HepG2 (cell line): ENCODE results near the gene RAB42. TPM values are rescaled to one million over a fixed set of nuclear protein-coding genes. Genes with fewer than 3 reads are reported as not detected.

Experiments used
- ATAC-seq: fragments of 200-7000 bp; cut with Tn5 transposase; 3 replicates; pipeline ENCODE4 v1.9.1; 2020; ENCODE audit warnings: mild to moderate bottlenecking, moderate library complexity
- BruUV-seq: library from RNA; stranded (reverse); fragments of 400-500 nt; replicated peaks from 2 replicates; lab custom pipeline; 2021; lab: Mats Ljungman, UMichigan
- CTCF ChIA-PET: fragments of 300-600 bp; formaldehyde crosslinking; extraction: SDS; loops from one replicate; lab custom pipeline; 2021; ENCODE audit warnings: low total read pairs, inconsistent platforms, low intra/inter-chr PET ratio; lab: Yijun Ruan, JAX
- POLR2A ChIA-PET: fragments of 350-600 bp; sonication (Branson Sonifier 250); formaldehyde crosslinking; loops from one replicate; lab custom pipeline; 2020; ENCODE audit warnings: antibody characterized with exemption, inconsistent platforms; lab: Yijun Ruan, JAX
- DNase-seq: peaks from one replicate; pipeline ENCODE4 v3.0.0-alpha.2; 2015; ENCODE audit warnings: low spot score
- FAIRE-seq: peaks from 3 replicates; lab custom pipeline; 2011; peaks lifted over from hg19 to GRCh38; lab: Jason Lieb, UNC
- H2AFZ ChIP-seq: one replicate; pipeline ENCODE4 v1.6.1; 2011; ENCODE audit warnings: low read length, inconsistent platforms
- H3K27ac ChIP-seq: fragments of 300-600 bp; 3 replicates; pipeline ENCODE4 v1.8.0; 2011; ENCODE audit warnings: mixed run types, mild to moderate bottlenecking, mixed read lengths, low read length, inconsistent platforms; ENCODE audit not compliant: insufficient read depth; ENCODE audit errors: extremely low read length
- H3K27me3 ChIP-seq, 2 experiments: fragments of 200-600 bp in 1 of 2; 2 replicates in 1 of 2; 3 replicates in 1 of 2; pipeline versions ENCODE4 v1.6.0 to v1.8.0; 2011; ENCODE audit warnings: low read length in 2 of 2, mild to moderate bottlenecking in 2 of 2, moderate library complexity in 2 of 2, inconsistent platforms in 1 of 2; ENCODE audit not compliant: insufficient read depth in 2 of 2, control insufficient read depth in 1 of 2
- H3K36me3 ChIP-seq, 2 experiments: fragments of 200-600 bp in 1 of 2; replicated peaks in 1 of 2; 2 replicates in 1 of 2; 3 replicates in 1 of 2; pipeline versions ENCODE4 v1.5.1 to v1.8.0; 2011; ENCODE audit warnings: low read length in 2 of 2, inconsistent platforms in 1 of 2; ENCODE audit not compliant: insufficient read depth in 2 of 2, control insufficient read depth in 1 of 2
- H3K4me1 ChIP-seq: 2 replicates; pipeline ENCODE4 v1.5.1; 2012; ENCODE audit warnings: low read length, inconsistent platforms; ENCODE audit not compliant: insufficient read depth
- H3K4me2 ChIP-seq: 2 replicates; pipeline ENCODE4 v1.6.0; 2011; ENCODE audit warnings: low read depth, low read length, inconsistent platforms
- H3K4me3 ChIP-seq, 3 experiments: fragments of 200-600 bp in 1 of 3; sonication (generic), shearing (Covaris generic) in 1 of 3; replicated peaks in 1 of 3; 2 replicates each; pipeline ENCODE4 v1.5.1; 2011 to 2016; ENCODE audit warnings: low read length in 3 of 3, inconsistent platforms in 2 of 3, low read depth in 2 of 3, mild to moderate bottlenecking in 2 of 3, control low read depth in 1 of 3, mixed read lengths in 1 of 3; ENCODE audit not compliant: insufficient read depth in 1 of 3
- H3K79me2 ChIP-seq: one replicate; pipeline ENCODE4 v1.6.1; 2011; ENCODE audit warnings: low read length, inconsistent platforms; ENCODE audit not compliant: insufficient read depth
- H3K9ac ChIP-seq: 2 replicates; pipeline ENCODE4 v1.6.0; 2011; ENCODE audit warnings: mild to moderate bottlenecking, low read depth, low read length, inconsistent platforms; ENCODE audit not compliant: insufficient read depth
- H3K9me3 ChIP-seq: 2 replicates; pipeline ENCODE4 v1.5.1; 2012; ENCODE audit warnings: mild to moderate bottlenecking, low read length
- H4K20me1 ChIP-seq: 2 replicates; pipeline ENCODE4 v1.6.0; 2011; ENCODE audit warnings: inconsistent platforms, mild to moderate bottlenecking, low read length, moderate library complexity; ENCODE audit not compliant: insufficient read depth
- ETV5 ChIP-seq: IDR thresholded peaks from 2 replicates; pipeline ENCODE4 v1.6.1; 2018; ENCODE audit warnings: missing biosample characterization, missing genetic modification reagents, inconsistent platforms, borderline replicate concordance
- GATA4 ChIP-seq: sonication (generic); IDR thresholded peaks from 2 replicates; pipeline ENCODE4 v1.6.1; 2016; ENCODE audit warnings: antibody characterized with exemption, low read depth, borderline replicate concordance
- KLF16 ChIP-seq, 2 experiments: sonication (generic) in 1 of 2; formaldehyde crosslinking in 1 of 2; IDR thresholded peaks; 2 replicates each; pipeline versions ENCODE4 v1.6.1 to v1.8.0; 2016 to 2023; ENCODE audit warnings: missing genetic modification reagents in 2 of 2, missing compliant biosample characterization in 1 of 2
- MAFG ChIP-seq: sonication (generic); formaldehyde crosslinking; IDR thresholded peaks from 2 replicates; pipeline ENCODE4 v1.5.1; 2020; ENCODE audit warnings: mild to moderate bottlenecking, missing genetic modification reagents
- PRMT3 ChIP-seq: sonication (generic); formaldehyde crosslinking; IDR thresholded peaks from 2 replicates; pipeline ENCODE4 v1.8.1; 2022; ENCODE audit warnings: low read depth, mild to moderate bottlenecking, moderate library complexity, missing genetic modification reagents, borderline replicate concordance
- RELA ChIP-seq: sonication (generic); formaldehyde crosslinking; IDR thresholded peaks from 2 replicates; pipeline ENCODE4 v1.4.0; 2020; ENCODE audit warnings: missing genetic modification reagents
- SALL1 ChIP-seq: sonication (generic); formaldehyde crosslinking; IDR thresholded peaks from 2 replicates; pipeline ENCODE4 v1.8.0; 2022; ENCODE audit warnings: mild to moderate bottlenecking, missing genetic modification reagents
- ZNF354B ChIP-seq: sonication (generic); formaldehyde crosslinking; IDR thresholded peaks from 2 replicates; pipeline ENCODE4 v1.8.0; 2022; ENCODE audit warnings: mild to moderate bottlenecking, missing genetic modification reagents
- ZNF546 ChIP-seq: sonication (generic); formaldehyde crosslinking; conservative IDR thresholded peaks from 2 replicates; pipeline ENCODE4 v1.8.1; 2023; ENCODE audit warnings: mild to moderate bottlenecking, missing genetic modification reagents
- WGBS: methylation state at CpG from one replicate; pipeline ENCODE4 v1.1.6; 2017; ENCODE audit warnings: low lambda C conversion rate; 5-methylcytosine and 5-hydroxymethylcytosine counted together
- in situ Hi-C: cut with HindIII; loops from 2 replicates; pipeline ENCODE4 v1.10.0; 2017; ENCODE audit warnings: low pct_unique_long_range_greater_than_20kb; ENCODE audit not compliant: extremely low pct_ligation_motif_present
- intact Hi-C: fragments of 100-400 bp; cut with micrococcal nuclease; formaldehyde crosslinking; loops from one replicate; pipeline ENCODE4 v1.10.0; 2022; ENCODE audit not compliant: unreplicated experiment
- polyA plus RNA-seq, 8 experiments: library from polyadenylated mRNA; depleted of rRNA in 3 of 8; stranded (reverse) in 7 of 8; unstranded in 1 of 8; fragments of >200 nt; fragmentation: Illumina TruSeq in 4 of 8; extraction: Trizol in 4 of 8; gene quantifications; 2 replicates each; pipeline versions ENCODE4 v1.2.1 to v1.2.3, GENCODE V29; 2011 to 2016; ENCODE audit warnings: low read depth in 4 of 8, missing spikeins in 1 of 8, mixed read lengths in 1 of 8; ENCODE audit not compliant: insufficient read depth in 1 of 8
- total RNA-seq, 5 experiments: library from RNA; depleted of rRNA; stranded (reverse); fragments of >200 nt; fragmentation: Illumina TruSeq; extraction: Trizol; gene quantifications; 2 replicates each; pipeline ENCODE4 v1.2.3, GENCODE V29; 2016; ENCODE audit warnings: low read depth in 1 of 5
- TF ChIP-seq, protein P1 (sequence below): sonication (generic); formaldehyde crosslinking; IDR thresholded peaks from 2 replicates; pipeline ENCODE4 v1.5.1; 2020; ENCODE audit warnings: missing genetic modification reagents, mild to moderate bottlenecking, borderline replicate concordance
- TF ChIP-seq, protein P2 (sequence below): sonication (generic); formaldehyde crosslinking; IDR thresholded peaks from 2 replicates; pipeline ENCODE4 v1.4.0; 2020; ENCODE audit warnings: missing genetic modification reagents
- TF ChIP-seq, protein P3 (sequence below): sonication (generic); formaldehyde crosslinking; IDR thresholded peaks from 2 replicates; pipeline ENCODE4 v1.4.0; 2020; ENCODE audit warnings: low read depth, mild to moderate bottlenecking, missing genetic modification reagents
- TF ChIP-seq, protein P4 (sequence below): sonication (generic); formaldehyde crosslinking; conservative IDR thresholded peaks from 2 replicates; pipeline ENCODE4 v1.8.0; 2022; ENCODE audit warnings: mild to moderate bottlenecking, moderate library complexity, missing genetic modification reagents
- TF ChIP-seq, protein P5 (sequence below): sonication (generic); formaldehyde crosslinking; IDR thresholded peaks from 2 replicates; pipeline ENCODE4 v1.9.0; 2021; ENCODE audit warnings: mild to moderate bottlenecking, missing genetic modification reagents

The RAB42 gene
- total and polyA plus RNA-seq, 2 of the 13 experiments (the other 11 are each of a cell fraction or from before 2014, with no cell fraction given), result 10.4 to 166 TPM

DNA sequence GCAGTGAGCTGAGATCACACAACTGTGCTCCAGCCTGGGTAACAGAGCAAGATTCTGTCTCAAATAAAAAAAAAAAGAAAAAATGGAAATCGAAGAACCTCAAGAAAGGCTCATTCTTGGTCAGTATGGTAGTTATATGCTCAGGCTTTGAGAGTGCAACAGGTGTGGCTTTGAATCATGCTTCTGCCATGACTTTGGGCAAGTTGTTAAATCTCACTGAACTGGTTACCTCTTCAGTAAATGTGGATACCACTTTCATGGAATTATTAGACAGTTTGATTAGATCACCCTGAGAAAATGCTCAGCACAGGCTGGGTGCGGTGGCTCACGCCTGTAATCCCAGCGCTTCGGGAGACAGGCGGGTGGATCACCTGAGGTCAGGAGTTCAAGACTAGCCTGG is 26.3 kb upstream of the RAB42 start:
- DNase-seq, result no peak
- Histone ChIP-seq H4K20me1 (no peaks in the 10 kb centered on the region), H3K79me2 (no peaks in the 10 kb centered on the region), H2AFZ (no peak overlapping the region), H3K9ac (no peak overlapping the region), H3K4me3 (no peak overlapping the region), H3K4me1 (no peaks in the 10 kb centered on the region), H3K27me3 (no peaks in the 10 kb centered on the region), H3K9me3 (no peaks in the 10 kb centered on the region), H3K4me2 (no peak overlapping the region), H3K36me3 (peaks cover 15 to 61% of the 10 kb centered on the region in 2 experiments; a peak in 4 of 5 replicates), H3K27ac (no peak overlapping the region)
- in situ Hi-C loops, result no loop called here
- no peak for FAIRE-seq
- intact Hi-C loops, result no loop called here
- POLR2A ChIA-PET, result interaction anchor here (3.0 kb wide), 1 partner anchor 15 kb away, joined by 25 read pairs; no protein-coding TSS in a partner anchor
- BruUV-seq, result TSS peak; percentile 36
- no peak for ATAC-seq
- WGBS, result 94% methylated on average over 6 of the region's 6 CpGs
- CTCF ChIA-PET, result no interaction called here
- TF ChIP-seq, protein P1, sequence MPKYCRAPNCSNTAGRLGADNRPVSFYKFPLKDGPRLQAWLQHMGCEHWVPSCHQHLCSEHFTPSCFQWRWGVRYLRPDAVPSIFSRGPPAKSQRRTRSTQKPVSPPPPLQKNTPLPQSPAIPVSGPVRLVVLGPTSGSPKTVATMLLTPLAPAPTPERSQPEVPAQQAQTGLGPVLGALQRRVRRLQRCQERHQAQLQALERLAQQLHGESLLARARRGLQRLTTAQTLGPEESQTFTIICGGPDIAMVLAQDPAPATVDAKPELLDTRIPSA, result no peak
- TF ChIP-seq KLF16 (CRISPR knock-in tag; IDR thresholded peaks at IDR 0.05) (no peak), RELA (CRISPR knock-in tag) (no peak), MAFG (CRISPR knock-in tag) (no peak), ZNF354B (no peak), SALL1 (CRISPR knock-in tag) (no peak), PRMT3 (CRISPR knock-in tag) (no peak), GATA4 (no peak), ZNF546 (CRISPR knock-in tag) (no peak), ETV5 (CRISPR knock-in tag) (no peak)
- TF ChIP-seq, protein P2, sequence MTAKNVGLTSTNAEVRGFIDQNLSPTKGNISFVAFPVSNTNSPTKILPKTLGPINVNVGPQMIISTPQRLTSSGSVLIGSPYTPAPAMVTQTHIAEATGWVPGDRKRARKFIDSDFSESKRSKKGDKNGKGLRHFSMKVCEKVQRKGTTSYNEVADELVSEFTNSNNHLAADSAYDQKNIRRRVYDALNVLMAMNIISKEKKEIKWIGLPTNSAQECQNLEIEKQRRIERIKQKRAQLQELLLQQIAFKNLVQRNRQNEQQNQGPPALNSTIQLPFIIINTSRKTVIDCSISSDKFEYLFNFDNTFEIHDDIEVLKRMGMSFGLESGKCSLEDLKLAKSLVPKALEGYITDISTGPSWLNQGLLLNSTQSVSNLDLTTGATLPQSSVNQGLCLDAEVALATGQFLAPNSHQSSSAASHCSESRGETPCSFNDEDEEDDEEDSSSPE (CRISPR knock-in tag), result no peak
- TF ChIP-seq, protein P3, sequence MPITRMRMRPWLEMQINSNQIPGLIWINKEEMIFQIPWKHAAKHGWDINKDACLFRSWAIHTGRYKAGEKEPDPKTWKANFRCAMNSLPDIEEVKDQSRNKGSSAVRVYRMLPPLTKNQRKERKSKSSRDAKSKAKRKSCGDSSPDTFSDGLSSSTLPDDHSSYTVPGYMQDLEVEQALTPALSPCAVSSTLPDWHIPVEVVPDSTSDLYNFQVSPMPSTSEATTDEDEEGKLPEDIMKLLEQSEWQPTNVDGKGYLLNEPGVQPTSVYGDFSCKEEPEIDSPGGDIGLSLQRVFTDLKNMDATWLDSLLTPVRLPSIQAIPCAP, result no peak
- TF ChIP-seq, protein P4, sequence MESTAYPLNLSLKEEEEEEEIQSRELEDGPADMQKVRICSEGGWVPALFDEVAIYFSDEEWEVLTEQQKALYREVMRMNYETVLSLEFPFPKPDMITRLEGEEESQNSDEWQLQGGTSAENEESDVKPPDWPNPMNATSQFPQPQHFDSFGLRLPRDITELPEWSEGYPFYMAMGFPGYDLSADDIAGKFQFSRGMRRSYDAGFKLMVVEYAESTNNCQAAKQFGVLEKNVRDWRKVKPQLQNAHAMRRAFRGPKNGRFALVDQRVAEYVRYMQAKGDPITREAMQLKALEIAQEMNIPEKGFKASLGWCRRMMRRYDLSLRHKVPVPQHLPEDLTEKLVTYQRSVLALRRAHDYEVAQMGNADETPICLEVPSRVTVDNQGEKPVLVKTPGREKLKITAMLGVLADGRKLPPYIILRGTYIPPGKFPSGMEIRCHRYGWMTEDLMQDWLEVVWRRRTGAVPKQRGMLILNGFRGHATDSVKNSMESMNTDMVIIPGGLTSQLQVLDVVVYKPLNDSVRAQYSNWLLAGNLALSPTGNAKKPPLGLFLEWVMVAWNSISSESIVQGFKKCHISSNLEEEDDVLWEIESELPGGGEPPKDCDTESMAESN (CRISPR knock-in tag), result no peak
- TF ChIP-seq, protein P5, sequence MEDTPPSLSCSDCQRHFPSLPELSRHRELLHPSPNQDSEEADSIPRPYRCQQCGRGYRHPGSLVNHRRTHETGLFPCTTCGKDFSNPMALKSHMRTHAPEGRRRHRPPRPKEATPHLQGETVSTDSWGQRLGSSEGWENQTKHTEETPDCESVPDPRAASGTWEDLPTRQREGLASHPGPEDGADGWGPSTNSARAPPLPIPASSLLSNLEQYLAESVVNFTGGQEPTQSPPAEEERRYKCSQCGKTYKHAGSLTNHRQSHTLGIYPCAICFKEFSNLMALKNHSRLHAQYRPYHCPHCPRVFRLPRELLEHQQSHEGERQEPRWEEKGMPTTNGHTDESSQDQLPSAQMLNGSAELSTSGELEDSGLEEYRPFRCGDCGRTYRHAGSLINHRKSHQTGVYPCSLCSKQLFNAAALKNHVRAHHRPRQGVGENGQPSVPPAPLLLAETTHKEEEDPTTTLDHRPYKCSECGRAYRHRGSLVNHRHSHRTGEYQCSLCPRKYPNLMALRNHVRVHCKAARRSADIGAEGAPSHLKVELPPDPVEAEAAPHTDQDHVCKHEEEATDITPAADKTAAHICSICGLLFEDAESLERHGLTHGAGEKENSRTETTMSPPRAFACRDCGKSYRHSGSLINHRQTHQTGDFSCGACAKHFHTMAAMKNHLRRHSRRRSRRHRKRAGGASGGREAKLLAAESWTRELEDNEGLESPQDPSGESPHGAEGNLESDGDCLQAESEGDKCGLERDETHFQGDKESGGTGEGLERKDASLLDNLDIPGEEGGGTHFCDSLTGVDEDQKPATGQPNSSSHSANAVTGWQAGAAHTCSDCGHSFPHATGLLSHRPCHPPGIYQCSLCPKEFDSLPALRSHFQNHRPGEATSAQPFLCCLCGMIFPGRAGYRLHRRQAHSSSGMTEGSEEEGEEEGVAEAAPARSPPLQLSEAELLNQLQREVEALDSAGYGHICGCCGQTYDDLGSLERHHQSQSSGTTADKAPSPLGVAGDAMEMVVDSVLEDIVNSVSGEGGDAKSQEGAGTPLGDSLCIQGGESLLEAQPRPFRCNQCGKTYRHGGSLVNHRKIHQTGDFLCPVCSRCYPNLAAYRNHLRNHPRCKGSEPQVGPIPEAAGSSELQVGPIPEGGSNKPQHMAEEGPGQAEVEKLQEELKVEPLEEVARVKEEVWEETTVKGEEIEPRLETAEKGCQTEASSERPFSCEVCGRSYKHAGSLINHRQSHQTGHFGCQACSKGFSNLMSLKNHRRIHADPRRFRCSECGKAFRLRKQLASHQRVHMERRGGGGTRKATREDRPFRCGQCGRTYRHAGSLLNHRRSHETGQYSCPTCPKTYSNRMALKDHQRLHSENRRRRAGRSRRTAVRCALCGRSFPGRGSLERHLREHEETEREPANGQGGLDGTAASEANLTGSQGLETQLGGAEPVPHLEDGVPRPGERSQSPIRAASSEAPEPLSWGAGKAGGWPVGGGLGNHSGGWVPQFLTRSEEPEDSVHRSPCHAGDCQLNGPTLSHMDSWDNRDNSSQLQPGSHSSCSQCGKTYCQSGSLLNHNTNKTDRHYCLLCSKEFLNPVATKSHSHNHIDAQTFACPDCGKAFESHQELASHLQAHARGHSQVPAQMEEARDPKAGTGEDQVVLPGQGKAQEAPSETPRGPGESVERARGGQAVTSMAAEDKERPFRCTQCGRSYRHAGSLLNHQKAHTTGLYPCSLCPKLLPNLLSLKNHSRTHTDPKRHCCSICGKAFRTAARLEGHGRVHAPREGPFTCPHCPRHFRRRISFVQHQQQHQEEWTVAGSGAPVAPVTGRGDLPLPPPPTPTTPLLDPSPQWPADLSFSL, result no peak
